NCI-H446 (cell line): ENCODE results near the gene OR8A1.
"Not testable (repeated sequence)": the region's sequence is repeated elsewhere in the genome, so short reads cannot be mapped to it uniquely, and the experiment has no call there.

Experiments used
- DNase-seq, 2 experiments: peaks; one replicate each; lab custom pipeline; 2025; lab: John Stamatoyannopoulos, UW

The OR8A1 gene

DNA sequence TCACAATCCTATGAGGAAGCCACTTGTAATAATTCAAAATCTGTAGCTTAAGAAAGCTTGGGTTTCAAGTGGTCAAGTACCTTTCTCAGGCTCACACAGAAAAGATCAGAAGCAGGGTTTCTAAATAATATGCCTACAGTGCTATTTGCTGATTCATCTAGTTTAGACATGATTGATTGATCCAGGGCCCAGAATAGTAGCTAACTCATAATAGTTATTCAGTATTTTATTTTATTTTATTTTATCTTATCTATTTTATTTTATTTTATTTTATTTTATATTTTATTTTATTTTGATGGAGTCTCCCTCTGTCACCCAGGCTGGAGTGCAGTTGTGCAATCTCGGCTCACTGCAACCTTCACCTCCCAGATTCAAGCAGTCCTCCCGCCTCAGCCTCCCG is 25.5 kb downstream of the OR8A1 start:
- DNase-seq = no peak

DNA sequence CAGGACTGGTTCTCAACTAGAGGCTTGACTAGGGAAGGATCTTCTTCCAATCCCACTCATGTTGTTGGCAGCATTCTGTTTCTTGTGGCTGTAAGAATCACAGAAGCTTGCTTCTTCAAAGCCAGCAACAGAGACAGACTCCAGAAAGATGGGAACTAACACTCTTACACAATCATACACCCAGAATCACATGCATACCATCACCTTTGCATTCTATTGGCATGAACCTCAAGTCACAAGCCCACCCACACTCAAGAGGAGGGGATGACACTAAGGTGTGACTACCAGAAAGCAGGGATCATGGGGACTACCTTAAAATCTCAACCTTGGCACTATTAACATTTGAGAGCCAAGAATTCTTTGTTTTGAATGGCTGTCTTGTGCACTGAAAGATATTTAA is 27.8 kb downstream of the OR8A1 start:
- DNase-seq = no peak

- DNase-seq = no peak
Observed at GRCh38 chr11:124600621-124601320, 31.0 kb downstream of the OR8A1 start.

GRCh38 chr11:124602193-124602592 is 32.4 kb downstream of the OR8A1 start:
- DNase-seq = peak in 1 of 2 experiments; percentile 64

- not testable (repeated sequence) for DNase-seq
Observed at GRCh38 chr11:124602723-124603122, 32.9 kb downstream of the OR8A1 start.

GRCh38 chr11:124605719-124606118 is 35.9 kb downstream of the OR8A1 start:
- no peak for DNase-seq

- DNase-seq = peak in 1 of 2 experiments; percentile 35
Observed at GRCh38 chr11:124608147-124608546, 38.4 kb downstream of the OR8A1 start.

GRCh38 chr11:124610295-124610694 is 40.5 kb downstream of the OR8A1 start:
- no peak for DNase-seq

DNA sequence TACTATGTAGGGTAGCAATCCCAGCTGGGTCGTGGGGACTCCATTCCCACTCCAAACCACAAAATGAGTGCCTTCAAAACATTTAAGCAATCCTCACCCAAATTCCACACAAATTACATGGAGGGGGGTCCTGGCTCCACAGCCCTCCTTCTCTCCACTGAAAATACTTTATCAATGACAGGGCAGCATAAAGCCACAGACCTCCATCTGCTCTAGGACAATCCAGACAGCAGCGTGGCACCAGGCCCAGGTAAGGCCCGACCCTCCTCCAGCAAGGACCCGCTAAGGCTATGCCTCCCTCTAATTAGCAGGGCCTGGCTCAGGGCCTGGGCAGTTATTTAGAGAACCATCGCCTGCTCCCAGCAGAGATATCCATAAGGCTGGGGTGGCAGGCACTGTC is 41.3 kb downstream of the OR8A1 start, which contains the start of gene PANX3:
TSS of gene PANX3 (plus strand) at position 365 of the 400 bp plus-strand sequence. CDS start 129 bp downstream, outside the sequence.
- DNase-seq = peak; percentile 71 to 89

DNA sequence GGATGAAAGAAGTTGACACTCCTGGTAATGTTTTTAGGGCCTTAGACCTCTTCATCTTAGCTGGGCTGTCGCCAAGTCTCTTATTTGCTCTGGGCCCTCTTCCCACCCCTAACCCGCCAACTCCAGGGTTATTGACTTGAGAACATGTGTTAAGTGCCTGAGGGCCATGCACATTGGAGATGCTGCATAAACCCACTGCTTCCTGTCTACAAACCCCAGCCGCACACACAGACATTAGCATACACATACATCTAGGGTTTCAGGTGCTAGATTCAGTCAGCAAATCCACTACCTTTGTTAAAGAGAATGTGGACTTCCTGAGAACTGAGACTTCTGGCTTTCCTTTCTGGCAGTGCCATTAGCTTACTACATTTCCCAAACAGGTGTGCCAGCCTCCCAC is 42.2 kb downstream of the OR8A1 start:
- DNase-seq = peak; percentile 70 to 86

DNA sequence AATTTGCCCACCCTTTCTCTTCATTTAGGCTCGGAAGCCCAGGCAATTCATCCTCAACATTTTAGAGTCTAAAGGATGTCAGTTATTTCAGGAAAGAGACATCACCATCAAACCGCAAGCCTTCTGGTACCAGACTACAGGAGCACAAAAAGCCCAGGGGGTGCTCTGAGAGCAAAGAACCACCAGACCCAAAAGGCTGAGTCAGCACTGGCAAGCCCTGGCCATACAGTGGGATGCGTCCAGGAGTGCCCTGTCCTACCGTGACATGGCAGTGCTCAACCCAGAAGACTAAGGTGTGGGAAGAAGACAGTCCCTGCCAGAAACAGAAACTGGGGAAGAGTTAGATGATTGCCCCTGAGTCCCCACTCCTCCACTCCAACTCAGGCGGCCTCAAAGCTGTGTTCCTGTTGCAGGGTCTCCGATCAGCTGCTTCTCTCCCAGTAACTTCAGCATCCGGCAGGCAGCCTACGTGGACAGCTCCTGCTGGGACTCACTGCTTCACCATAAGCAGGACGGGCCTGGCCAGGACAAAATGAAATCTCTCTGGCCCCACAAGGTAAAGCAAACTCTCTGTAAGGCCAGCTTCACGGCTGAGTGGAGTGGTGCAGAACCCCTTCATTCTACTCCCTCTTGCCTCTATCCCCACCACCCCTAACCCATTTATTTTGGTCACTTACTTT is 42.9 kb downstream of the OR8A1 start:
- peak in 1 of 2 experiments; percentile 14 for DNase-seq

DNA sequence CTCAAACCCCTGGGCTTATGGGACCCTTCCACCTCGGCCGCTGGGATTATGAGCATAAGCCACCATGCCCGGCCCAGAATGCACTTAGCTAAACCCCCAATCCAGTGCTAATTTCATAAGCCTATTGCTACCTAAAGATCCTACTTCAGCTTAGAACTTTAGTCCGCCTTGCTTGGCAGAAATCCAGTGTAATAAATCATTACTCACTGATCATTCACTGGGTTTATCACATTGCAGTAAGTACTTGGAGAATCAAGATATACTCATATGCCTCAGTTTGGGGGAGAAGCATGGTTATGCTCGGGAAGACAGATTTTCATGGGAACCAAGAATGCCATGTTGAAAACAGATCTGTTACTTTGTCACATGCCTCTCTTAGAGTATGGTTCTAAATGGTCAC is 49.1 kb downstream of the OR8A1 start:
- DNase-seq = no peak
